M059J (cell line): ENCODE measurements around the gene TRDN. TPM values are rescaled to one million over a fixed set of nuclear protein-coding genes. Genes with fewer than 3 reads are reported as not detected.

ENCODE experiments used
- DNase-seq: peaks from one replicate; pipeline ENCODE4 v3.0.0-alpha.2; 2012; ENCODE audit warnings: low read depth
- total RNA-seq: library from RNA; depleted of rRNA; stranded (reverse); fragments of >200 nt; shearing (Covaris generic); gene quantifications from 2 replicates; pipeline ENCODE4 v1.2.3, GENCODE V29; 2014; rRNA removed

TRDN gene
- total RNA-seq, 1 experiment from 2014 or later, result 0.05 TPM

- DNase-seq, result peak; percentile 1
Observed at GRCh38 chr6:123171341-123172115, 465.2 kb downstream of the TRDN start.

DNA sequence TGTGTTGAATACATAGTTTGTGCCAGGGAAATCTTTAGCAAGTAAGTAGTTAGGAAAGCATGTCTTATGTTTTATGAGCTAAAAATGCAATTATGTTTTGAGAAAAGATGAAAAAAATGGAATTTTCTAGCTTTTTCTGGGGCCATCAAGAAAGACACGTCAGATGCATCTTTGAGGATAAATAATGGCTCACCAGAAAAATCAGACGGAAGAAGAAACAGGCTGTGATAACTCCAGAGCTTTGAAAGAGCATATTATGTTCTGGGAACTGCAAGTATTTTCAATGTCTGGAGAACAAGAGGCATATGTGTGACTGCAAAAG is 467.0 kb downstream of the TRDN start:
- DNase-seq, result no peak

GRCh38 chr6:123168892-123169773 is 467.6 kb downstream of the TRDN start:
- no peak for DNase-seq

GRCh38 chr6:123168466-123168865 is 468.3 kb downstream of the TRDN start:
- no peak for DNase-seq

Other genes starting within 250 kb of the TRDN start
- gene NKAIN2, start 166.9 kb upstream of the TRDN start, total RNA-seq, result 0.15 TPM in 1 of 2 replicates, not detected in the other